NCI-H460 (cell line): ENCODE data around the gene LEAP2. TPM values are rescaled to one million over a fixed set of nuclear protein-coding genes. Genes with fewer than 3 reads are reported as not detected.
A peak's percentile ranks its signal among the peaks of the same experiment; 100 is the strongest.

Source experiments
- DNase-seq: peaks from one replicate; pipeline ENCODE4 v3.0.0-alpha.2; 2016; ENCODE audit warnings: low read depth; ENCODE audit errors: extremely low read depth
- polyA plus RNA-seq: library from polyadenylated mRNA; depleted of rRNA; stranded (reverse); fragments of >200 nt; gene quantifications from 2 replicates; pipeline ENCODE4 v1.2.3, GENCODE V29; 2014; cell fraction: nucleus; rRNA removed
- total RNA-seq: library from RNA; depleted of rRNA; stranded (reverse); fragments of >200 nt; shearing (Covaris generic); gene quantifications from 2 replicates; pipeline ENCODE4 v1.2.3, GENCODE V29; 2014; rRNA removed

The LEAP2 gene, protein sequence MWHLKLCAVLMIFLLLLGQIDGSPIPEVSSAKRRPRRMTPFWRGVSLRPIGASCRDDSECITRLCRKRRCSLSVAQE
- 1.6 and 1.8 TPM in 2 replicates for total RNA-seq
- polyA plus RNA-seq = 5.2 and 5.9 TPM in 2 replicates

DNA sequence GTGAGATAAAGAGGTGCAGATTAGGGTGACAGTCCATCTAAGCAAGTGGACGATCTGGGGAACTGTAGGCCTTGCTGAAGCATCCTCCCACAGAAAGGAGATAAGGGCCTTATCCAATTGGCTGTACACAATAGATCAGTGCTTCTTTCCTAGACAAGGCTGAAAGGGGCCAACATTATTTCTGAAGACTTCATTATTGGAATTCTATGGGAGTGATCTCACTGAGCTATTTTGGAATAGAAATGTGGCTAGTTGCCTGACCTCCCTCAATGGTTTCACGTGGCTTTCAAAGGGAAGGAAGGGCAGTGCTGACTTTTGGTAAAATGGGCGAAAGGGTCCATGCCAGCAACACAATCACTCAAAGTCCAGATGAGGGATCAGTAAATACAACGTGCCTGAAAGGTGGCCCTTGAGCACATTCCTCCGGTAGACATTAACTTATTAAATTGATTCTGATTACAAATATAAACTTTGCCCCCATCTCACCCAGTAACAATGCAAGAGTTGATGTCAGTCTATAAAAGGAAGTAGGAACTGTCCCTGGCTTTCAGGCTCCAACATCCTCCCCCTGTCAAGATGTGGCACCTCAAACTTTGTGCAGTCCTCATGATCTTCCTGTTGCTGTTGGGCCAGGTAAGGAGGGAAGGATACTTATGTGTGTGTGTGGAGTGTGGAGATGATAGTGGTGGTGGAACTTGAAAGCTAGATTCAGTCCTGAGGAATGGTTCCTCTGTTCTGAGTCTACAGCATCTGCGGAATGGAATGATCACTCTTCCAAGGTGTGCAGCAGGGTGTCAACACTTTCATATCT, at the start of gene LEAP2:
LEAP2 (plus strand) TSS at position 550 of the 811 bp plus-strand sequence; CDS start at position 577, 27 bp downstream.
- DNase-seq = no peak

DNA sequence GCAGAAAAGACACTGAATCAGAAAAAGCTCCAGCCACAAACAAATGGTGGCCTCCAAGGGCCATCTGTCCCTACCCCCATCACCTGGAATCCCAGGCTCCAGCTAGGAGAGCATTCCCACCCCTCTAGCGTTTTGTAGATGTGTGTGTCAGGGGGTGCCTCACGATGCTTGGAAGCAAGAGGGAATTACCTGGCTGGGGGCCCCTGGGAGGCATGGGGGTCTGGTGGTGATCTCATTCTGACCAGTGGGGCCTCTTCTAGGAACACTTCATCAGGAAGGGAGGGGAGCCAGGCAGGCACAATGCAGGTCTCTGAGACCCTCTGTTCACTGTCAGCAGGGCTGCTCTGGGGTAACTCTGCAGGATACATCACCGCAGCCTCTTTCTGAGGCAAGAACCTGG, 49.0 kb upstream of the LEAP2 start:
- DNase-seq = no peak

DNA sequence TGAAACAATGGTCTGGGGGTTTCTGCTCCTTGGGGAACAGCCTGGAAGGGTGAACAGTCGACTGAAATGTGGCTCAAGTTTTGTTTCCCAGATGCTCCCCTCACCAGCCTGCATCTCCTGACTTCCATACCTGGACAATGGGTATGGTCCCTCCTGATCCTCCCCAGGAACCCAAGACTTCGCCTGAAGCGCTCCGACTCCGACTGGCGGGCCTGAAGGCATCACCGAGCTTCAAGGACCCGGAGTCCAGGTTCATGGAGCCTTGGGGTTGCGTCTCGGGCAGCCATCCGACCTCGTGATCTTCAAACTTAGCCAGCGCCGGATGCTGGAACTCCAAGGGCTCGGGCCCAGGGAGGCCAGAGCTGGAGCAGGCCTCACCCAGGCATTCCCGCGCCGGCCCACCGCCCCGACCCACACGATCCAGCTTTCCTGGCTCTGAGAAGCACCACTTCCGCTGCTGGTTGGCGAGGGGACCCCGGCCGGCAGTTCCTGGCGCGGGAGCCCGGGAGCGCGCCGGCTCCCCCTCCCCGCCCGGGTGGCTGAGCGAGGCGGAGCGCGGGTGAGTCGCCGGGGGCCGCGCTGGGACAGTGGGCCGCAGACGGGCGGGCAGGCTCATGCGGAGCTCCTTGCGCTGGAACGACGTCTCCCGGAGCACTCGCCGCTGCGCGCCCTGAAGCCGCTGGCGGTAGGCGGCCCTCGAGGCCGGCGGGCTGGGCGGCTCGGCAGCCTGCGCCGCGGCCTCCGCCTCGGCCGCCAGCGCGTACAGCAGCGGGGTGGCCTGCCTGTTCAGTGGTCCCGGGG, 48.2 kb upstream of the LEAP2 start:
- no peak for DNase-seq

DNA sequence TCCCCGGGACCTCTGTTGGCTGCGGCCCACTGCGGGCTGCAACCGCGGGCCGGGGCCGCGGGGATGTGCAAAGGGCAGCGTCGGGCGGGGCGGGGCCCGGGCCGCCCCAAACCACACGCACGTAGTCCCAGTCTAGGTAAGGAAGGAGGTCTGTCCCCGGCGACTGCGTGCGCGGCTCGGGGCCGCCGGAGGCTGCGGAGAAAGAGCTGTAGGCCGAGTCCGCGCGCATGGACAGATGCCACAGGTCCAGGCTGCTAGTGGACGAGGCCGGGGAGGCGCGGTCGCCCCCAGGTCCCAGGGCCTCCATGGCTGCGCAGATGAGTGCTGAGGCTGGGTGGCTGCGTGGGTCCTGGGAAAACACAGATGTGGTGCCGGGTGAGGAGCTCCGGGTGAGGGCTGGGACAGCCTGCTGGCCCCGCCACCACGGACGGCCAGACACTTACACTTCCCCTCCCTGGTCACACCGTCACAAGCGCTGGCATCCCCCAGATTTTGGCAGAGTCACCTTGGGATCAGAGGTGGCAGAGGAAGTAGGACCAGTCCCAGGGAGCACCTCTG, 47.6 kb upstream of the LEAP2 start:
- DNase-seq = no peak

DNA sequence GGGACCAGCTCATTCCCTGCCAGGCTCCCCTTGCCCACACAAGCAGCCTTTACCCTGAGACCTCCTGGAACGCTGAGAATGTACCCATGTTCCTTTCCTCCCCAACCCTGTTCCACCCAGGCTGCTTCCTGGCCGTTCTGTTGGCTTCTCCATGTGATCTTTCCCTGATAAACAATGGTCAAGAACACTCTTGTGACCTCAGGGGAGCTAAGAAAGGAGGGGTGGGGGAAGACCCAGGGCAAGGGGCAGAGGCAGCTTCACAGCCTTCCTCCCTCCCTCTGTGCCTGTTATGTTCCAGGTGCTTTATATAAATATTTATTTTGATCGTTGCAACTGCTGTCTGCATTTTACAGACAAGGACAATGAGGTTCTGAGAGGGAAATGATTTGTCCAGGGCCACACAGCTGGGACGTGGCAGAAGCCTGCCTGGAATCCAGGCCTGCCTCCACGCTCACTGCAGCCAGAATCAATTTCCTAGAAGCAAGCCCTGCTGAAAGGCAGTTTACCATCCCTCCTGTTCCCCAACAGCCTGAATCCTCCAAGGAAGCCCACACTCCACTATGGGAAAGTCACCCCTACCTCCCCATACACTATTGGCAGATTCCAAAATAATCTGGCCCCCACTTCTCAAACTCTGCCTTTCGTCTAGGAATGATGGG, 46.9 kb upstream of the LEAP2 start:
- DNase-seq = no peak

DNA sequence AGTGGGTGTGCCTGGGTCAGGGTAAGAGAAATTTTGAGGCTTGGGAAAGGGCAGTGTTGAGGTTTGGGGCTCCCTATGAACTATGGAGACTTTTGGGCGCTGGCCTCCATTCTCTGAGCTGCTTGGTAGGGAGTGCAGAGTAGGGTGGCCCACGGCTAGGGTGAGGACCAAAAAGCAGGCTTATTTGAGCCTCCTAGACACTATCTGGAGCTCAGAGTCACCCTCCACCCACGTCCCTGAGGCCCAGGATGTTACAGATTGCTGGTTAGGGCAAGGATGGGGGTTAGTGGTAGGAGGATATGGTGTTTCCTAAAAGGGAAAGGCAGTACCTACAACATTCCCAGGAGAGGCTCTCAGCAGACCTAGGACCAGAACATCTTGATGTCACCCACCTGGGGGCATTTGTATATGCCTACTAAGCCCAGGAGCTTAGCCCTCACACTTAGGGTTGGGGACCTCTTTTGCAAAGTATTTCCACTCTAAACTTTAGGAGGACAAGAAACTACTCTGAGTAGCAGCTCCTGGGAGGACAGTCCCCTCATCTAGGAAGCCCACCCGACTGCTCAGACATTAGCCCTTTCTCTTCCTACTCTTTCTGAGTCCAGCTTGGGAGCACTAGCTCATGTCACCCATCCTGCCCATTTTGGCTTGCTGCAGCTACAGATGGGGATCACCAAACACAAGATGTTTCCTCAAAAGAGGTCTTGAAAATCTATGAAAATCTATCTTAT, 45.4 kb upstream of the LEAP2 start:
- DNase-seq = no peak

DNA sequence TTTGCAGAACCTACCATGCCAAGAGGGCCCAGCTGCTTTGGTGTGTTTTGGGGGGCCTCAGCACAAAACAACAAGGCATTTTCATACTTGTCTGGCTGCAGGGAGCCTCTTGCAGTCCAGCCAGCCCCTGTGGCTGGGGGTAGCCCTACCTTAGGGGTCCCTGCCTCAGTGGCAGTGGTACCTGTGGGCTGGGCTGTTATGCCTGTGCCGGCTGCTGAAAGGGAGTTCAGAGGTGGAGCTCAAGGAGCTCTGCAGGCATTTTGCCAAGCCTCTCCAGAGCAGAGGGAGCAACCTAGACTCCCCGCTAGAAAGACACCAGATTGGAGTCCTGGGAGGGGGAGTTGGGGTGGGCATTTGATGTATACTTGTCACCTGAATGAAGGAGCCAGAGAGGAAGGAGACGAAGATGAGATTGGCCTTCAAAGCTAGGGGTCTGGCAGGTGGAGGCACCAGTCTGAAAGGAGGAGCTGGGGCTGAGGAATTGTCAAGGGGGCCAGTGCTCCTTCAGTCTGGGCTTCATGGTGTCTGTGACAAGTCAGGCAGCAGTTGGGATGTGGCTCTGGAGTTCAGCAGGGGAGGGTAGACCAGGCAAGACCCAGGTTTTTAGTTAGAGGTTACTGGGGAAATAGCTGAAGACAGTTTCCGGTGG, 44.5 kb upstream of the LEAP2 start:
- no peak for DNase-seq

DNA sequence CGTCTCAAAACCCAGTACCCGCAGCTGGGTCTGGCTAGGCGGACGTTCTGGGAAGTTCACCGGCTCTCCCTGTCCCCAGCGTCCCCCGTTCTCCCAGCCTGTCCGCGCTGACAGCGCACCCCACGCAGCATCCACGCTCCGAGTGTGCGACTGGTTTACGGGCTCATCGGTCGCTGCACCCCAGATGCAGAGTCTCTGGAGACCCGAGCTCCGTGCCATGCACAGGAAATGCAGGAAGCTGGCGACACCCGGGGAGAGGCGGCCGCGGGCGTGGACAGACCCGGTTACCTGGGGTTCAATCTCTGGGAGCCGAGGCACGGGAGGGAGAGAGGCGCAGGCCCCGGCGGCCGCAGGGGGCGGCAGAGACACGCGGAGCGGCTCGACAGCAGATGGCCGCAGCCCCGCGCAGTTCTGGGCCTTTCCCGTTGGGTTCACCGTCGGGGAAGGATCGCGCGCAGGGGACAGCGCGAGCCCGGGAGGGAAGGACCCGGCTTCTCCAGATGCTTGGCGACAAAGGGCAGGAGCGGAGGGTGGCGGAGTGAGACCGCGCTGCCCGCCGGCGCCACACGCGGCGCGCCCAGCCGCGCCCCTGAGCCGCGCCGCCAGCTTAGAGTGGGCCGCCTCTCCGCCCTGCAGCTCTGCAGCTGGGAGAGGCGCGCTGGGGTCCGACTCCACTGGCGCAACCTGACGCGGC, 43.6 kb upstream of the LEAP2 start:
- peak; percentile 68 for DNase-seq

DNA sequence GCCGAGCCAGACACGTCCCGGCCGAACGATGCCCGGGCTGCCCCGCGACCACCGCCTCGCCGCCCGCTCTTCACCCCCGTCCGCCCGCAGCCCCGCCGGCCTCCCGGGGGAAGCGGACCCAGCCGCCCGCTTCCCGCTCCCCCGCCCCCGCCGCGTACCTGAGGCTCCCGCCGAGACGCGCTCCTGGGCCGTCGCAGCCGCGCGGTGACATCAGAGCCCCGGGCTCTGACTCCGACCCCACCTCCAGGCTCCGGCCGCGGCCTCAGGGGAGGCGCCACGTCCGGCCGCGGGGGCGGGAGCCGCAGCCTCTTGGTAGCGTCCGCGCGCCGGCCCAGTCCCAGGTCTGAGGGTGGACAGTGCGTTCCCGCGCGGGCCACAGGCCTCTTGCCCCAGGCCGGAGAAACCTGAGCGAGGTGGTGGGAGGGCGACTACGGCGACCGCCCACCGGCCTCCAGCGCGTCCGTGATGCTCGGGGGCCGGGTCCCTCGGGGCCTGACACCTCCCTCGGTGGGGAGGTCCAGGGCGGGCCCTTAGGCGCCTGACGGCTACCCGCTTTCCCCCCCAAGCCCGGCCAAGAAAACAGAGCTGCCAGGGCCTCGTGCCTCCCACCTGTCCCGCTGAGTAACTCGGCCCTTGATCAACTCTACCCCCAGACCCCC, 42.9 kb upstream of the LEAP2 start, which contains the start of gene SHROOM1:
SHROOM1 (minus strand) TSS at position 212 of the 659 bp plus-strand sequence. CDS start 4,507 bp downstream, outside the sequence.
- DNase-seq = peak; percentile 57

DNA sequence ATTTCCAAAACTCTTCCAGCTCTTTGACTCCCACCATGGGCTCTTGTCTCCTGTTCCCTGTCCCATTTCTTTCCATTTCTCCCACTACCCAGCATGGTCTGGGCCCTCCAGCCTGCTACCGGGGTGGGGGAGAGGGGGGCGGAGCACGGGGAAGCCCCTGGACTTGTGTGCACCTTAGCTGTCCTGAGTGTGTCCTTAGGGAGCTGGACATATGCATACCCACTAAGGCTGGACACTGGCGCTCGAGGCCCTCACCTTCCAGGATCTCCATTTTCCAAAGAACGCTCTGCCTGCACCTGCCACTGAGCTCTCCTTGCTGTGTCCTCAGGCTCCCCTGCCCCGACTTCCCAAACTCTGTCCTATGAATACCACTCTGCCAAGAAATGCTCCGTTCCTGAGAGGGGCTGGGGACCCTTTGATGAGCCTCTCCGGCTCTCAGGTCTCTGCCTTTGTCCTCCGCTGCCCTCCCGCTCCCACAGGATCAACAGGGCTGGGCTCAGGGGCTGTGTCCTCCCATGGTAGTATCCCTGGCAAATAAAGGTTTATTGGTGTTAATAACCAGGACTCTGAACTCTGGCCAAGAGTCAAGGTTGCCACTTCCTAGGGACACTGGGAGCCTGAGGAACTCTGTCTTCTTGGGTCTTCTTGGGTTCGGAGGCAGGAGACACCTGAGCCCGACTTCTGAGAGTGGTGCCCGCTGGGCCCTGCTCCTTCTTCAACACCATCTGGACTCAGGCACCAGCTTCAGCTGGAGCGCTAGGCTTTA, 42.2 kb upstream of the LEAP2 start:
- no peak for DNase-seq

DNA sequence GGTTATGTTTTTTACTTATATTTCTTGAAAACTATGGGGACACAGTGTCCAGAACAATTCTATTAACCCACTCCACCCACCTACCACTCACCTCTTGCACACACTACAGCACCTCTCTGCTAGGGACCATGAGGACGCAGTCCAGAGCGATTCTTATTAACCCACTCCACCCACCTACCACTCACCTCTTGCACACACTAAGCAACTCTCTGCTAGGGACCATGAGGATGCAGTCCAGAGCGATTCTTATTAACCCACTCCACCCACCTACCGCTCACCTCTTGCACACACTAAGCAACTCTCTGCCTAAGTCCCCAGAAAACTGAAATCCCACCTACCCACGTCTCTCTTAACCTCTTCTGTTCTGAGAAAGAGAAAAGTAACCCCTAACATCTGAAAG, 40.9 kb upstream of the LEAP2 start:
- no peak for DNase-seq

DNA sequence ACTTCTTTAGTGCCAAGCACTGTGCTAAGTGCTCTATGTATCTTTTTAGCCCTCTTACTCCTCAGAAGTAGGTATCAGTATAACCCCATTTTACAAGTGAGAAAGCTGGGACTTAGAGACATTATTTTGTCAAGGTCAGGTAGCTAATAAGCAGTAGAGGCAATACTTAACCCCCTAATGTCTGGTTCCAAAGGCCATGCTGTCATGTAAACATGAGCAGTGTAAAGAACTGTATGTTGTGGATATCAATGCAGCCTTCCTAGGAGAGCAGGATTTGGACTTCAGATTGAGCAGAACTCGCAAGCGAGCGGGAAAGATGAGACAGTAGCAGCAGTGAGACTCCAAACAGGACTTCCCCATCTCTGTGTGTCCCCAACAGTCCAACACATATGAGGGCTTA, 39.4 kb upstream of the LEAP2 start:
- DNase-seq = no peak

DNA sequence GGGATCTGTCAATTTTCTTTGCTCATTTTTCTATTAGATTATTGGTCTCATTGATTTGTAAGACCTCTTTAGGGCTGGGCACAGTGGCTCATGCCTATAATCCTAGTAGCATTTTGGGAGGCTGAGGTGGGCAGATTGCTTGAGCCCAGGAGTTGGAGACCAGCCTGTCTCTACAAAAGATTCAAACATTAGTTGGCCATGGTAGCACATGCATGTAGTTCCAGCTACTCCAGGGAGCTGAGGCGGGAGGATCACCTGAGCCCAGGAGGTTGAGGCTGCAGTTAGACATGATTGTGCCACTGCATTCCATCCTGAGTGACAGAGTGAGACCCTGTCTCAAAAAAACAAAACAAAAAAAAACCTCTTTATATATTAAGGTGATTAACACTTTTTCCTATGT, 36.6 kb upstream of the LEAP2 start:
- DNase-seq = no peak

DNA sequence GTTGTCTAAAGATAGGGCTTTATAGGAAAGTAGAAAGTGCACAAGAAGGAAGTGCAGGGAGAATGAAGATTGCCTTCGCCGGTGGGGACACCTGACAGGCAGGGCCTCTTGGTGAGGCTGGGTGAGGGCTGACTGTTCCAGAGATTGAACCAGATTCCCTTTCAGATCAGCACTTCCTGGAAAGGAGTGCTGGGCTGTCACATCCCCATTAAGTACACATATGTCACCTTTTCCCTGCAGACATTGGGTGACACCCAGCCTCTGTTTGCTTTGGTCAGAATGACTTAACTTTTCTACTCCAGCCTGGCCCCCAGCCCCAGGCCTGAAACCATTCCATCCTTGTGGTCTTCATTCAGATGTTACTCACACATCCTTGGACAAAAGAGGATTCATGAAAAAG, 35.6 kb upstream of the LEAP2 start:
- no peak for DNase-seq

DNA sequence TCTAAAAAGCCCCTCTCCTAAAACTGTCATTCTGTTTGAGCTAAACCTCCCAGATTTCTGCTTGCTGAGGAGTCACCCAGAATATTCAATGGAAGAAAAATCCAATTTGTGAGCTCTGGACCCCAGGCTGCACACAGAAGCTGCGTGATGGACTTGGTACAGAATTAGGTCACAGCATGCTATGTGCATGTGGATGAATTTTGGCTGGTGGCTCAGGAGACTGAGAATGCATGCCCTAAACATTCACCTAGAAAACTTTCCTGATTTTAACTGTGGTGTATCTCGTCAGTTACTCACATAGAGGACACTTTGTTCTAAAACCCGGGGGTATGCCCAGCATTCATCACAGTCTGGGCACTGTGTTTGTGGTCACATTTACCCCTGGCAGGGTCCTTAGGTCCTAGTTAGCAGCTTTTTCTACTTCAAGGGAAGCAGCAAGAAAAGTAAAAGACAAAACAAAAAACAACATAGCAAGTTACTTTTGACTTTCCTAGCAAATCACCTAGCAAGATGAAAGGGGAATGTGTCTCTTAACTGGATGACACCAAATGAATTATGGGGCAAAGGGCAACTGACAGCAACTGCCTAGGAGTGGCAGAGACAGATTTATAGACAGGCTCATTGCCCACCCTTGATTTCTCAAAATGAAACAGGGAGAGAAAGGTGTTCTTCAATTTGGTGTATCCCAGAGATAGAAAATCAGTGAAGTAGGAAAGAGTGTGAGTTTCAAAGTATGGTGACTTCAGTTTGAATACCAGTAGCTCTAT, 34.8 kb upstream of the LEAP2 start:
- DNase-seq = no peak

DNA sequence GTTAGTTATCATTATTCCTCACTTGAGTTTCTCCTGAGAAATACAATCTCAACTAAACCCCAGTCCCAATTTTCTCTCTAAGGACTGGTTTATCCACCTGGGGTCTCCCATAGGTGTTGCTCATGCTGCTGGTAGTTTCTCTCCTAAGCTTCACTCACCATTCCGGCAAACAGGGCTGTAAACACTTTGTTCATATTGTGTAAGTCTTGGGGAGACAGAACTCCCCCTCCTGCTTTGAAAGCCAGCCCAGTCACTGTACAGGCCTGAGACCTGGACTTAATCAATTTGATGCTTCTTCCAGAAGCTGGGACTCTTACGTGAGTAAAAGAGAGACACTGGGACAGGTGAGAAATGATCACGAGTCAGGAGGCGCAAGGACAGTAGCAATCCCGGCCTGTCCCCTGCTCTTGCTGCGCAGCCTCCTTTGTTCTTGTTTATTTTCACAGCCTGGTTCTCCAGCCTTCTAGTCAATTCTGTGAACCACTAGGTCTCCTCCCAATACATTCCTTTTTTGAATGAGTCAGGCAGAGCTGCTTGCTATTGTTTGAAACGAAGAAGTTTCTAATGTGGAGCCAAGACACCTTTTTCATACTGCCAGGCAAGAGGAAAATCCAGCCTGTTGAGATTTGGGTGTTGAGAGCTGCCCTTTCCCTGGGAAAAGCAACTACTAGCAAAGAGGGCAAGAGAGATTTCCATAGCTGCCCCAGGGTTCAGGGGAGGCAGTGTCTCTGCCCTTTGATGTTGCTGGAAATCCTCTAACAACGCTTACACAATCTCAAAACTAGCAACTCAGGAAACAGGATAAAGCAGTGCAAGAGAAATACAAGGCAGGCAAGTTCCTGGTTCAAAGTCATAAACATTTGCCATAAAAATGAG, 33.8 kb upstream of the LEAP2 start:
- no peak for DNase-seq
